Fibroblast of skin of left biceps (primary cell): Measurements from ENCODE around the gene SLC35B1.

Experiments
- DNase-seq, 2 experiments: peaks; one replicate each; pipeline ENCODE4 v3.0.0-alpha.2; 2013; ENCODE audit warnings: low read depth in 2 of 2

SLC35B1 gene

GRCh38 chr17:49707608-49708514 is at the start of gene SLC35B1:
SLC35B1 (minus strand) TSS chr17:49707964; CDS start chr17:49707833, 131 bp downstream.
- DNase-seq, result peak; percentile 97

GRCh38 chr17:49757151-49757777 is 49.5 kb upstream of the SLC35B1 start:
- no peak for DNase-seq

GRCh38 chr17:49756323-49757150 is 48.8 kb upstream of the SLC35B1 start:
- DNase-seq, result no peak

GRCh38 chr17:49755663-49756283 is 48.0 kb upstream of the SLC35B1 start:
- DNase-seq, result no peak

GRCh38 chr17:49753959-49754391 is 46.2 kb upstream of the SLC35B1 start:
- DNase-seq, result no peak

- no peak for DNase-seq
Observed at GRCh38 chr17:49752508-49752907, 44.7 kb upstream of the SLC35B1 start.

GRCh38 chr17:49749730-49750129 is 42.0 kb upstream of the SLC35B1 start:
- no peak for DNase-seq

- no peak for DNase-seq
Observed at GRCh38 chr17:49748791-49749190, 41.0 kb upstream of the SLC35B1 start.

GRCh38 chr17:49748223-49748622 is 40.5 kb upstream of the SLC35B1 start:
- no peak for DNase-seq

- DNase-seq, result no peak
Observed at GRCh38 chr17:49747632-49748031, 39.9 kb upstream of the SLC35B1 start.

GRCh38 chr17:49746791-49747490 is 39.2 kb upstream of the SLC35B1 start:
- no peak for DNase-seq

GRCh38 chr17:49745175-49746139 is 37.7 kb upstream of the SLC35B1 start:
- DNase-seq, result no peak

GRCh38 chr17:49742166-49742638 is 34.4 kb upstream of the SLC35B1 start:
- DNase-seq, result no peak

- DNase-seq, result no peak
Observed at GRCh38 chr17:49741692-49742076, 33.9 kb upstream of the SLC35B1 start.

GRCh38 chr17:49741009-49741691 is 33.4 kb upstream of the SLC35B1 start:
- DNase-seq, result no peak

GRCh38 chr17:49739641-49740271 is 32.0 kb upstream of the SLC35B1 start:
- DNase-seq, result no peak

GRCh38 chr17:49738456-49739163 is 30.8 kb upstream of the SLC35B1 start:
- DNase-seq, result no peak
